Naive thymus-derived CD4-positive, alpha-beta T cell (primary cell): ENCODE measurements around the gene SPARCL1. TPM values are rescaled to one million over a fixed set of nuclear protein-coding genes. Genes with fewer than 3 reads are reported as not detected.
A peak's percentile ranks its signal among the peaks of the same experiment; 100 is the strongest.

Source experiments
- ATAC-seq: fragments of 150-1000 bp; cut with Tn5 transposase; 2 replicates; pipeline ENCODE4 v1.10.0; 2021; ENCODE audit warnings: mild to moderate bottlenecking, moderate library complexity
- CTCF ChIA-PET: fragments of 350-600 bp; sonication (Branson Sonifier 250); formaldehyde crosslinking; loops from one replicate; lab custom pipeline; 2021; ENCODE audit warnings: antibody characterized with exemption; lab: Charles Lee
- POLR2A ChIA-PET: fragments of 350-600 bp; sonication (Branson Sonifier 250); formaldehyde crosslinking; loops from one replicate; lab custom pipeline; 2021; ENCODE audit warnings: antibody characterized with exemption, inconsistent platforms; lab: Charles Lee
- DNase-seq, 9 donors: peaks; one replicate each; pipeline versions ENCODE4 v3.0.0 to v3.0.0-alpha.2; 2020 to 2022; ENCODE audit warnings: mixed read lengths in 1 of 9
- H3K27ac ChIP-seq: one replicate; pipeline ENCODE4 v1.7.0; 2013; ENCODE audit warnings: mild to moderate bottlenecking, low read depth, low read length, moderate library complexity
- H3K27me3 ChIP-seq, 2 donors: one replicate each; pipeline ENCODE4 v1.7.0; 2013; ENCODE audit warnings: low read length in 2 of 2, mild to moderate bottlenecking in 2 of 2, moderate library complexity in 2 of 2; ENCODE audit not compliant: control insufficient read depth in 2 of 2, insufficient read depth in 2 of 2
- H3K36me3 ChIP-seq, 3 experiments: 1 replicate in 2 of 3; 2 replicates in 1 of 3; pipeline ENCODE4 v1.7.0; 2013; ENCODE audit warnings: low read length in 3 of 3, mild to moderate bottlenecking in 3 of 3, moderate library complexity in 1 of 3; ENCODE audit not compliant: insufficient read depth in 3 of 3, control insufficient read depth in 2 of 3
- H3K4me1 ChIP-seq, 2 donors: one replicate each; pipeline ENCODE4 v1.7.0; 2013; ENCODE audit warnings: low read length in 2 of 2, mild to moderate bottlenecking in 2 of 2, moderate library complexity in 1 of 2; ENCODE audit not compliant: control insufficient read depth in 2 of 2, insufficient read depth in 2 of 2
- H3K4me3 ChIP-seq: 2 replicates; pipeline ENCODE4 v1.7.0; 2013; ENCODE audit warnings: mild to moderate bottlenecking, low read length
- H3K9me3 ChIP-seq, 3 experiments: 1 replicate in 2 of 3; 2 replicates in 1 of 3; pipeline ENCODE4 v1.7.0; 2013; ENCODE audit warnings: low read length in 3 of 3; ENCODE audit not compliant: control insufficient read depth in 2 of 3
- H3K27ac Mint-ChIP-seq, 9 donors: one replicate each; pipeline ENCODE4 v1.8.0; 2020 to 2022; ENCODE audit warnings: mixed read lengths in 9 of 9, mild to moderate bottlenecking in 8 of 9, moderate library complexity in 5 of 9, inconsistent platforms in 2 of 9
- H3K27me3 Mint-ChIP-seq, 5 donors: one replicate each; pipeline ENCODE4 v1.8.0; 2021 to 2022; ENCODE audit warnings: mixed read lengths in 5 of 5, mild to moderate bottlenecking in 1 of 5
- H3K36me3 Mint-ChIP-seq, 5 donors: one replicate each; pipeline ENCODE4 v1.8.0; 2020 to 2022; ENCODE audit warnings: mixed read lengths in 5 of 5, mild to moderate bottlenecking in 3 of 5, inconsistent platforms in 1 of 5
- H3K4me1 Mint-ChIP-seq, 7 donors: one replicate each; pipeline ENCODE4 v1.8.0; 2020 to 2022; ENCODE audit warnings: mixed read lengths in 7 of 7, mild to moderate bottlenecking in 3 of 7, inconsistent platforms in 1 of 7
- H3K4me3 Mint-ChIP-seq, 10 donors: one replicate each; pipeline ENCODE4 v1.8.0; 2020 to 2022; ENCODE audit warnings: mild to moderate bottlenecking in 10 of 10, mixed read lengths in 10 of 10, moderate library complexity in 6 of 10, inconsistent platforms in 2 of 10
- H3K9me3 Mint-ChIP-seq, 11 donors: one replicate each; pipeline ENCODE4 v1.8.0; 2020 to 2022; ENCODE audit warnings: mixed read lengths in 11 of 11, mild to moderate bottlenecking in 4 of 11, inconsistent platforms in 1 of 11, moderate library complexity in 1 of 11
- intact Hi-C, 2 donors: fragments of 100-400 bp; cut with micrococcal nuclease; formaldehyde crosslinking; loops; one replicate each; pipeline ENCODE4 v1.15.1; 2023
- polyA plus RNA-seq, 2 donors: library from polyadenylated mRNA; unstranded; fragments of 300-500 nt; fragmentation: Illumina TruSeq; gene quantifications; one replicate each; pipeline ENCODE4 v1.2.3, GENCODE V29; 2021
- total RNA-seq, 6 experiments: library from RNA in 5 of 6; stranded (reverse) in 5 of 6; gene quantifications; 1 replicate in 5 of 6; 2 replicates in 1 of 6; pipeline ENCODE4 v1.2.3 and lab custom pipeline; 2021 to 2026

SPARCL1 gene
- total and polyA plus RNA-seq, 7 experiments from 2014 or later: not detected

- ATAC-seq (no peak), DNase-seq (no peak)
- Histone ChIP-seq H3K4me1 (no peaks in the 10 kb centered on the region), H3K27me3 (no peaks in the 10 kb centered on the region), H3K27ac (no peak overlapping the region), H3K9me3 (no peaks in the 10 kb centered on the region), H3K4me3 (no peak overlapping the region), H3K36me3 (no peaks in the 10 kb centered on the region)
- Mint-ChIP-seq H3K9me3 (no peaks in the 10 kb centered on the region), H3K36me3 (no peaks in the 10 kb centered on the region), H3K27me3 (peaks cover 0 to 17% (median 0%) of the 10 kb centered on the region in 5 donors), H3K4me1 (peaks cover 0 to 2% (median under 1%) of the 10 kb centered on the region in 7 donors), H3K27ac (no peak overlapping the region), H3K4me3 (no peak overlapping the region)
- CTCF ChIA-PET: no interaction called here
- intact Hi-C loops: no loop called here
- POLR2A ChIA-PET: no interaction called here
Measured at GRCh38 chr4:87566276-87566675, 37.1 kb upstream of the SPARCL1 start.

DNA sequence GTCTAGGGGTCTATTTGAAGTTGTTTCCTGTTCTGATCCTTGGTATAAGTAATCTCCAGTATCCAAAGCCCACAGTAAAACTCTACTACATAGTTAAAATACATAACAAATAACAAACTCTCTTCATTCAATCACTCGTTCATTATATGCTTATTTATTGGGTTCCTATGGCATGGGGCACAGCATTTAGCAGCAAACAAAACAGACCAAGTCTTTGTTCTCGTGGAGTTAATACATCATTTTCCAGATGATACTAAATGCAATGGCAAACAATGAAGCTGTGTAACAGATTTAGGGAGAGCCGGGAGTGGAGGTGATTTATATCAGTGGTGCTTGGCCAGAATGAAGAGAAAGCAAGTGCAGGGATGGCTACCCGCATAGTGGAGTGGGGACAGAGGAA, 36.6 kb upstream of the SPARCL1 start:
- Histone ChIP-seq H3K27me3 (no peaks in the 10 kb centered on the region), H3K4me1 (peaks cover 0 to 1% of the 10 kb centered on the region in 2 donors), H3K9me3 (no peaks in the 10 kb centered on the region), H3K4me3 (no peak overlapping the region), H3K36me3 (no peaks in the 10 kb centered on the region), H3K27ac (no peak overlapping the region)
- H3K27me3 Mint-ChIP-seq: peaks cover 0 to 14% (median 0%) of the 10 kb centered on the region in 5 donors
- no peak overlapping the region for H3K4me3 Mint-ChIP-seq
- no peak overlapping the region for H3K27ac Mint-ChIP-seq
- intact Hi-C loops: no loop called here
- H3K4me1 Mint-ChIP-seq: peaks cover 0 to 6% (median 5%) of the 10 kb centered on the region in 7 donors
- ChIA-PET POLR2A (no interaction called here), CTCF (no interaction called here)
- DNase-seq (no peak), ATAC-seq (no peak)
- H3K9me3 Mint-ChIP-seq: peaks cover 0 to 4% (median 0%) of the 10 kb centered on the region in 11 donors
- H3K36me3 Mint-ChIP-seq: peaks cover 0 to 2% (median 0%) of the 10 kb centered on the region in 5 donors

GRCh38 chr4:87560802-87561201, 31.6 kb upstream of the SPARCL1 start:
- intact Hi-C loops: no loop called here
- ChIA-PET POLR2A (no interaction called here), CTCF (no interaction called here)
- Histone ChIP-seq H3K27me3 (no peaks in the 10 kb centered on the region), H3K4me3 (no peak overlapping the region), H3K9me3 (no peaks in the 10 kb centered on the region), H3K27ac (no peak overlapping the region), H3K4me1 (peaks cover 0 to 15% of the 10 kb centered on the region in 2 donors), H3K36me3 (no peaks in the 10 kb centered on the region)
- peaks cover 0 to 25% (median 21%) of the 10 kb centered on the region in 7 donors for H3K4me1 Mint-ChIP-seq
- H3K9me3 Mint-ChIP-seq: peaks cover 0 to 4% (median 0%) of the 10 kb centered on the region in 11 donors
- ATAC-seq: no peak
- H3K27ac Mint-ChIP-seq: peak overlapping the region in 2 of 9 donors; percentile 9 to 20
- H3K4me3 Mint-ChIP-seq: no peak overlapping the region
- H3K27me3 Mint-ChIP-seq: peaks cover 0 to 3% (median 0%) of the 10 kb centered on the region in 5 donors
- no peak for DNase-seq
- H3K36me3 Mint-ChIP-seq: peaks cover 0 to 2% (median 0%) of the 10 kb centered on the region in 5 donors

DNA sequence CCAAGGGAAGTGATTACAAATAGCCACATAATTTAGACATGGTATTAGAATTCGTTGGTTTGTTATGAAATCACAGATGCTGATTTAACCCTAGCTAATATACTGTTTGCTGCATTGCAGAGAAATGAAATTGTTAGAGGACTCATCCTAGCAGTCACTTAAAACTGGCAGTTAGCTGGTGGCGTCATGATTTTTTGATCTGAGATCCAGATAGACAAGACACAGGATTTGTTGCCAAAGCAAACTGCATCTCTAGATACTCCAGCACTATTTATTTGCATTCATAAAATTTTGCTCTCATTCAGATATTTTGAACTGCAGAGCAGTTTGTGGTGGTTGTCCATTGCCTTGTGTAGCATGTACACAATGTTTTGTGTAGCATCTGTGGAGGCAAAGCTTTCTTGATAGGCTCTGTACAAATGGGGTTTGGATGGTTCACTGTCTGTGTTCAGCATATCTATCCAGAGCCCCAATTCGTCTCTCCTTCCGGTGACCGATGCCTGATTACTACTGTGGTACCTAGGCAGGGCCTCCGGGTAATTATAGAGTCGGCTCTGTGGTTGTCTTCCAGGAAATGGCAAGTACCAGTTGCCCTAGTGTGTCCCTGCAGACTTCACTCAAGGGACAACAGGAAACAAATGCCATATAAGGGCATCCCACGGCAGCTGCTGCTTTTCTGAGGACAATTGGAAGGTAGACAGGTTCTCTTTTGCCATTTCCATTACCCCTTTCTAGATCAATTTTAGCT, 30.1 kb upstream of the SPARCL1 start:
- peaks cover 0 to 15% of the 10 kb centered on the region in 2 donors for H3K4me1 ChIP-seq
- Mint-ChIP-seq H3K27me3 (peaks cover 0 to 2% (median 0%) of the 10 kb centered on the region in 5 donors), H3K4me1 (peaks cover 0 to 25% (median 21%) of the 10 kb centered on the region in 7 donors), H3K27ac (peak overlapping the region in 6 of 9 donors; percentile 5 to 63 (median 36)), H3K4me3 (peak overlapping the region in 7 of 10 donors; percentile 23 to 53 (median 41)), H3K36me3 (peaks cover 0 to 2% (median 0%) of the 10 kb centered on the region in 5 donors), H3K9me3 (peaks cover 0 to 4% (median 0%) of the 10 kb centered on the region in 11 donors)
- POLR2A ChIA-PET: no interaction called here
- no peaks in the 10 kb centered on the region for H3K36me3 ChIP-seq
- H3K9me3 ChIP-seq: no peaks in the 10 kb centered on the region
- CTCF ChIA-PET: no interaction called here
- DNase-seq (peak in 8 of 9 donors; percentile 13 to 58 (median 36)), ATAC-seq (peak; percentile 85)
- H3K27ac ChIP-seq: no peak overlapping the region
- peak overlapping the region; percentile 31 for H3K4me3 ChIP-seq
- no peaks in the 10 kb centered on the region for H3K27me3 ChIP-seq
- intact Hi-C loops: no loop called here

GRCh38 chr4:87557348-87557747, 28.2 kb upstream of the SPARCL1 start:
- Histone ChIP-seq H3K4me1 (peaks cover 0 to 15% of the 10 kb centered on the region in 2 donors), H3K27ac (no peak overlapping the region), H3K36me3 (no peaks in the 10 kb centered on the region), H3K27me3 (no peaks in the 10 kb centered on the region), H3K4me3 (no peak overlapping the region), H3K9me3 (no peaks in the 10 kb centered on the region)
- peaks cover 0 to 2% (median 0%) of the 10 kb centered on the region in 5 donors for H3K36me3 Mint-ChIP-seq
- intact Hi-C loops: no loop called here
- H3K27me3 Mint-ChIP-seq: peaks cover 0 to 2% (median 0%) of the 10 kb centered on the region in 5 donors
- no peak overlapping the region for H3K4me3 Mint-ChIP-seq
- ATAC-seq (no peak), DNase-seq (no peak)
- ChIA-PET CTCF (interaction anchor here (0.9 kb wide), 1 partner anchor 185 kb away, joined by 3 read pairs; no protein-coding TSS in a partner anchor), POLR2A (no interaction called here)
- H3K4me1 Mint-ChIP-seq: peaks cover 0 to 25% (median 21%) of the 10 kb centered on the region in 7 donors
- H3K9me3 Mint-ChIP-seq: peaks cover 0 to 4% (median 0%) of the 10 kb centered on the region in 11 donors
- H3K27ac Mint-ChIP-seq: no peak overlapping the region

- Mint-ChIP-seq H3K4me1 (peaks cover 0 to 23% (median 19%) of the 10 kb centered on the region in 7 donors), H3K9me3 (peaks cover 0 to 2% (median 0%) of the 10 kb centered on the region in 11 donors), H3K4me3 (no peak overlapping the region), H3K36me3 (peaks cover 0 to under 1% (median 0%) of the 10 kb centered on the region in 5 donors), H3K27me3 (peaks cover 0 to 7% (median 0%) of the 10 kb centered on the region in 5 donors), H3K27ac (peak overlapping the region in 1 of 9 donors; percentile 47)
- DNase-seq: no peak
- ATAC-seq: no peak
- Histone ChIP-seq H3K4me3 (no peak overlapping the region), H3K9me3 (no peaks in the 10 kb centered on the region), H3K27me3 (no peaks in the 10 kb centered on the region), H3K27ac (no peak overlapping the region), H3K36me3 (no peaks in the 10 kb centered on the region), H3K4me1 (peaks cover 0 to 15% of the 10 kb centered on the region in 2 donors)
- intact Hi-C loops: no loop called here
- ChIA-PET CTCF (no interaction called here), POLR2A (no interaction called here)
Measured at GRCh38 chr4:87555773-87556619, 26.8 kb upstream of the SPARCL1 start.
